GM23338 (cell line): Measurements from ENCODE around the gene NECTIN1.

Experiments used
- CREB1 ChIP-seq: fragments of 250-450 bp; sonication (Bioruptor Pico); IDR thresholded peaks from 2 replicates; pipeline ENCODE4 v1.5.0; 2020; ENCODE audit warnings: low read depth, mild to moderate bottlenecking, moderate library complexity
- EZH2 ChIP-seq: fragments of 200-600 bp; sonication (generic); IDR thresholded peaks from one replicate; pipeline ENCODE4 v1.8.0; 2017; ENCODE audit warnings: antibody characterized with exemption, mild to moderate bottlenecking, low read depth; ENCODE audit not compliant: unreplicated experiment
- JUNB ChIP-seq: IDR thresholded peaks from one replicate; pipeline ENCODE4 v1.6.1; 2016; ENCODE audit warnings: antibody characterized with exemption; ENCODE audit not compliant: unreplicated experiment
- TF ChIP-seq, protein P1 (sequence below), 2 experiments: fragments of 200-600 bp in 1 of 2; sonication (generic) in 1 of 2; conservative IDR thresholded peaks; 2 replicates each; pipeline versions ENCODE4 v1.5.1 to v1.6.1; 2016 to 2017; ENCODE audit warnings: antibody characterized with exemption in 2 of 2, low read depth in 2 of 2, mild to moderate bottlenecking in 2 of 2, moderate library complexity in 1 of 2

DNA sequence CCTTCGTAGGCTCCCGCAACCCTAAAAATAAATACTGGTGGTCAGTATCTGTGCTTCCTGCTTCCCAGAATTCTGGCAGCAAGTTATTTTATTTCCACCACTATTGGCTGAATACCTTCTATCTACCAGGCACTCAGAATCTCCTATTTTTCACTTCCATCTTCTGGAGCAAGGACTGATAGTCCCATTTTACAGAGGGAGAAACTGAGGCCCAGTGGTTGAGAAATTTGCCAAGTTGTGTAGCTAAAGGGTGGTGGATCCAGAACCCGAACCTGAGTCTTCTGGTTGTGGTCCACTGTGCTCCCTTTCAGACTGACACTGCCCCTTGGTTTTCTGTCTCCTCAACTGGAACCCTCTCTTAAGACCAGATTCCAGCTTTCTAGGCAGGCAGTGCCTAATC, 31.6 kb downstream of the NECTIN1 start:
- TF ChIP-seq, protein P1, sequence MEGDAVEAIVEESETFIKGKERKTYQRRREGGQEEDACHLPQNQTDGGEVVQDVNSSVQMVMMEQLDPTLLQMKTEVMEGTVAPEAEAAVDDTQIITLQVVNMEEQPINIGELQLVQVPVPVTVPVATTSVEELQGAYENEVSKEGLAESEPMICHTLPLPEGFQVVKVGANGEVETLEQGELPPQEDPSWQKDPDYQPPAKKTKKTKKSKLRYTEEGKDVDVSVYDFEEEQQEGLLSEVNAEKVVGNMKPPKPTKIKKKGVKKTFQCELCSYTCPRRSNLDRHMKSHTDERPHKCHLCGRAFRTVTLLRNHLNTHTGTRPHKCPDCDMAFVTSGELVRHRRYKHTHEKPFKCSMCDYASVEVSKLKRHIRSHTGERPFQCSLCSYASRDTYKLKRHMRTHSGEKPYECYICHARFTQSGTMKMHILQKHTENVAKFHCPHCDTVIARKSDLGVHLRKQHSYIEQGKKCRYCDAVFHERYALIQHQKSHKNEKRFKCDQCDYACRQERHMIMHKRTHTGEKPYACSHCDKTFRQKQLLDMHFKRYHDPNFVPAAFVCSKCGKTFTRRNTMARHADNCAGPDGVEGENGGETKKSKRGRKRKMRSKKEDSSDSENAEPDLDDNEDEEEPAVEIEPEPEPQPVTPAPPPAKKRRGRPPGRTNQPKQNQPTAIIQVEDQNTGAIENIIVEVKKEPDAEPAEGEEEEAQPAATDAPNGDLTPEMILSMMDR (conservative IDR thresholded peaks at IDR 0.05; ENCODE audit: low read depth in 2 of 2) = no peak
- TF ChIP-seq JUNB (no peak), CREB1 (CRISPR knock-in tag) (no peak), EZH2 (no peak)
